HPDE6-E6E7 (cell line): ENCODE results near the gene GRIK3.

Experiments used
- DNase-seq: peaks from one replicate; pipeline ENCODE4 v3.0.0; 2011; ENCODE audit warnings: missing footprints; ENCODE audit errors: extremely low spot score

The GRIK3 gene

GRCh38 chr1:37015713-37016112, 18.6 kb downstream of the GRIK3 start:
- no peak for DNase-seq

- DNase-seq = no peak
Measured at GRCh38 chr1:37012226-37012625, 22.1 kb downstream of the GRIK3 start.

DNA sequence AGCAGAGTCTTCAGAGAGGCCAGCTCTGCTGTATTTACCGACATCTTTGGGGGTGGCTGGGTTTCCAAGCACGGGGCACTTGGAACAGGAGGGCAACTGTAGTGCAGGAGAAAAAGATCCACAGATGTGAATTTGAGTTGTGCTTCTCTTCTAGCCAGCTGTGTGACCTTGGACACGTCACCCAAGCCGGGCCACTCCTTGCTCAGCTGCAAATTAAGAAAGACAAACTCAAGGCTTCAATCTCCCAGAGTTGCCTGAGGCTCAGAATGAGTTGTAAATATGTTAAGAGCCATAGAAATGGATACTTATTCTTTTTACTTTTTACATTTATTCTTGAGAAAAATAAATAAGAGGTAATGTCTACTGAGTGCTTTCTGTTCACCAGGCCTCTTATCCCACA, 24.3 kb downstream of the GRIK3 start:
- no peak for DNase-seq

- DNase-seq = no peak
Measured at GRCh38 chr1:37009521-37009920, 24.8 kb downstream of the GRIK3 start.

DNA sequence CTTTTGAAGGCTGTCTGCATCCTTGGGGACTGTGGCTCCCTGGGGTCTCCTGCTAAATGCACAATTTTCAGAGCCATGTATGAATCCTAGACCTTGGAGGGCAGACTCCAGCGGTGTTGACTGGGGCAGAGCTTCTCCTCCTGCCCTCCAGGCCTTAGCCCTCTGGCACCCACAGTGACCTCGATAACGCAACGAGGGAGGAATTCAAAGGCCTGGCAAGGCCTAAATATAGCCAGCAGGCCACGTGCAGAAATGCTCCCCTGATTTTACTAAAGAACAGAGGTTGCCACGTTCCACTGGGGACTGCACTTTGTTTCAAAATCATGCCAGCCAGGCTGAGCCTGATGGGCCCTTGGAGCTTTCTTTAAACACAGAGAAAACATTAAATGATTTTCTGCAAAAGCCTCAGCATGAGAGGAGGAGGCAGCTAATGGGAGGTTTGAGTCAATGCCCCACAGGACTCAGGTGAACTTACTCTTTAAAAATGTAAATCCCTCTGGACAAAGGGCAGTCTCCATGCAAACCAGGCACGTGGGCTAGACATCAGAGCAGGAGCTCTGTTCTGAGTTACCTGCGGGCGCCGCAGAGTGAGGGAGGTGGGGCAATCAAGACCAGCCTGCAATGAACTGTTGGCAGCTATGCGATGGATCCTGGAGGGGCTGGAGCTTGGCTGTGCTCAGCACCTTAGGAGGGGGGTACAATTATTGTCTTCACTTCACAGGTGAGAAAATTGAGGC, 28.0 kb downstream of the GRIK3 start:
- DNase-seq = no peak

GRCh38 chr1:37002898-37003297, 31.4 kb downstream of the GRIK3 start:
- DNase-seq = no peak

GRCh38 chr1:37001703-37002102, 32.6 kb downstream of the GRIK3 start:
- DNase-seq = no peak

DNA sequence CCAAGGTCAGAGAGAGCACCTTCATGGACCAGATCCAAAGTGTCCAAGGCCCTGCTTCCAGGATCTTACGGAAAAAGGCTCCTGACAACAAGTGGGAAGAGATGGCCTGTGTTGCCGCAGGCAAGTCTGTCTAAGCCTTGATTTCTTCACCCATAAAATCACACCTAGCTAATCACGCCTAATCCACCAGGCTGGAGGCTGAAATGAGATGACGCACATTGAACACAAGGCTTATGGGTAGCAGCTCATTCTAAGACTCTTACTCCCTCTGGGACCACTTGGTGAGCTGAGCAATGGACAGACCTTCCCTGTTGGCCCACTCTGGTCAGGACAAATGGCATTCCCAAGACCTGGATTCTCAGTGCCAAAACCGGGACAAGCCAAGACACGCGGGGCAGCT, 38.2 kb downstream of the GRIK3 start:
- DNase-seq = no peak

- no peak for DNase-seq
Measured at GRCh38 chr1:36994868-36995267, 39.4 kb downstream of the GRIK3 start.

DNA sequence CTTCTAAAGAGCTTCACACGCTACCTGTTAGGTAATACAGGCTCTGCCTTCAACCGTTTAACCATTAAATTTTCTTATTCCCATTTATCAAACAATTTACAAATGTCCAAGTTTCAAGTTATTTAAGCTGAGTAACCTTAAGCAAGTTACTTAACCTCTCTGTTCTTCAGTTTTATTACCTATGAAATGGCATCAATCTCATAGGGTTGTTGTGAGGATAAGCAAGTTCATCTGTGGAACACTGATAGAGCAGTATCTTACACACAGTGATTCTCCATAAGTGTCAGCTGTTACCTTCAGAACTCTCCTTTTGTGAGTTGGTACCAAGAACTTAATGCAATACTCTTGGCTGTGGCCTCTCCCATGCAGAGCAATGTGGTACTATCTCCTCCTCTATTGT, 40.0 kb downstream of the GRIK3 start:
- no peak for DNase-seq

- DNase-seq = no peak
Measured at GRCh38 chr1:36992139-36992943, 42.0 kb downstream of the GRIK3 start.

DNA sequence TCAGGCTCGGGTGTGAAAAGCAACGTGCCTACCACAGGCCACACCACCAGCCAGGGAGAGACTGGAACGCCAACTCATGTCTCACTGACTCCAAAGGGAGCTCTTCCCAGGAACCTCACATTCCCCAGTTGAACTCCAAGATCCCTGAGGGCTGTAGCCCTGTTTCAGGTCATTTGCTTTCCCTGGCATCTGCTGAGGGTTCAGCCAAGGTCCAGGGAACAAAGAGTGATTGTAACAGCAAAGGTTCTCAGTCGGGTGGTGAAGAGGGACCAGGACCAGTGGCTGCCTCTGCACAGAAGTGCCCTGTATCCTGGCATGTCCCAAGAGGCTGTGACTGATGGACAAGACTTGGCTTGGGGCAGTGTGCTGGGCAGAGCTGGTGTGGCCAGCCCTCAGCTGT, 42.8 kb downstream of the GRIK3 start:
- no peak for DNase-seq

- no peak for DNase-seq
Measured at GRCh38 chr1:36990928-36991327, 43.4 kb downstream of the GRIK3 start.

- no peak for DNase-seq
Measured at GRCh38 chr1:36989241-36989640, 45.1 kb downstream of the GRIK3 start.

DNA sequence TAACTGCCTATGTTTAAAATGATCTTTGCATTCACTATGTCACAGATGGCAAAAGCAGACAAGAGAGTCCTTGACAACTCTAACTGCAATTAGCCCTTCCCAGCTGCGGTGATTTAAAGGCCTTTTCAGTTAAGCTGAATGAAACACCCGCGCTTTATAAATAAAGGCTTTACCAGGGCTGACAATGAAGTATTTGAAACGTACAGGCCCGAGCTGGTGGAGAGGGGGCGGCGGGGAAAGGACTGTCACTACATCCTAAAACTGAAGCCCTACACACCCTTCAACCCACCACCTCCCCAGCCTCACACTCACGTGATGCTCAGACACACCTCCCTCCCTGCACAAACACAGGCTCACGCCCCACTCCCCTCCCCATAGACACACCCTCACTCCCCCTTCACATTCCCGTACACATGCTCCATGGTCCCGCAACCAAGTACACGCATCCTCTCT, 45.5 kb downstream of the GRIK3 start:
- no peak for DNase-seq

- no peak for DNase-seq
Measured at GRCh38 chr1:36988321-36988720, 46.0 kb downstream of the GRIK3 start.

- no peak for DNase-seq
Measured at GRCh38 chr1:36987276-36987675, 47.0 kb downstream of the GRIK3 start.

GRCh38 chr1:36986241-36986985, 47.9 kb downstream of the GRIK3 start:
- no peak for DNase-seq

GRCh38 chr1:36984675-36985074, 49.6 kb downstream of the GRIK3 start:
- DNase-seq = no peak

DNA sequence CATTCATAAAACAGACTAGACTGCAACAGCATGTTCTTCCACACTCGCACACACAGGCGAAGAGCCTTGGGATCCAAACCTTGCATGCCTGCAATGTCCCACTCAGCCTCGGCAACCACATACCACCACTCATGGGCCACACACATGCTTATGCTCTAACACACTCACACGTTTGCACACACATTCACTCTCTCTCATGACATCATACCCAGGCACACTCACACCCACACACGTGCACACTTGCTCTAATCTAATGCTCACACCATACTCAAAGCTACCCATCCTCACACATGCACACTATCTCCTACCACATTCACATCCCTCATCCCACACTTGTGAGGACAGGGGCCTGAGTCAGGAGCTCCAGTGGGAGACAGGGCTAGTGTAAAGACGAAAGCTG, 50.3 kb downstream of the GRIK3 start:
- no peak for DNase-seq

DNA sequence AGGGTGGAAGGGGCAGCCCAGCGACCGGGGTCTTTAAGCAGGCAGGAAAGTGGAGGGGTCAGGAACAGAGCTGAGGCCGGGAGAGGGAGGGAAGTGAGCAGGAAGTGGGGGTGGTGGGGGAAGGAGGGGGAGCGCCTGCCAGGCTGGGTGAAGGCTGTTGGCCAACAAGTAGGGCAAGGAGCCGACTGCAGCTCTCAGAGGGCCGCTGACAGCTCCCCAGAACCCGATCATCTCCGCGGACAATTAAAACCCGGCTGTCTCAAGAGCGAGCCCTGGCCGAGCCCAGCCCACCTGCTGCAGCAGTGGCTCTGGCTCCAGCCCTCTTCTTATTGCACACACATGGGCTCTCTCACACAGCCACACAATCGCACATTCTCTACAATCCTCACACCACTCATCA, 51.6 kb downstream of the GRIK3 start:
- no peak for DNase-seq

DNA sequence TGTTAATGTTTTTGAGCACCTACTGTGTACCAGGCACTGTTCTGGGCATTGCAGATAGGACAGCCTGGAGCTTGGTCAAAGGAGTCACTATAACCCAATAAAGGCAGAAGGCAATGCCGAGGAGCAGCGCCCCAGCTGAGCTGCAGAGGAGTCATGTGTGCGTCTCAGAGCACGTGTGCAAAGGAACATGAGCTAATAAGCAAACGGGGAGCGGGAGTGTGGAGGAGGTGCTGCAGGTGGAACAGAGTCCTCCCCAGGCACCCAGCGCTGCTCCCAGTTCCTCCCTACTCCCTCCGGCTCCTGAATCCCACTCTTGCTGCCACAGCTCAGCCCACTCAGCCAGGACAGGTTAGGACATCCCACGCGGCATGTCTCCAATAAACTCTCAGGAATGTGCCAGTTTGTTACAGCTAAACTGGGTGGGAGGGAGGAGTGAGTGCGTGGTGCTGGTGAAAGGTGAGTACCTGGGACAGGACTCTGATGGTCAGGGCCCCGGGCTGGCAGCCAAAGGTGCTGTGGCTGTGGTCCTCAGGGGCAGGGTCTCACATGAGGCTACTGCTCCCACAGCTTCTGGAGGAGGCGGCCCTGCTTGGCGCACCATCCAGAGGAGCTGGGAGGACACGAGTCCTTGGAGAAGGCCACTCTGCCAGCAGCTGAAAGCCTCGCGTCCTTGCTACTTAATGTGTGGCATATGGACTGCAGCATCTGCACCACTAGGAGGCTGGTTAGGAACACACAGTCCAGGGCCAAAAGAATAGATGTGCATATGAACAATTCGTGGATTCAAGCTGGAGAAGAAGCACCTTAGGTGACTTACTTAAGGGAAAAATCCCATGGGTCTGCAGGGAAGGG, 52.3 kb downstream of the GRIK3 start:
- no peak for DNase-seq
